GM18870 (cell line): Measurements from ENCODE around the gene SF3A1.

Experiments
- ATAC-seq: cut with Tn5 transposase; IDR thresholded peaks from one replicate; pipeline ENCODE4 v1.9.1; 2021; ENCODE audit warnings: moderate library complexity; ENCODE audit not compliant: unreplicated experiment

Gene SF3A1

GRCh38 chr22:30289141-30289979, 67.3 kb downstream of the SF3A1 start, which contains the start of gene CASTOR1:
Gene CASTOR1 (minus strand): TSS chr22:30289505. CDS start chr22:30289497, 8 bp downstream.
- ATAC-seq, result peak; percentile 48

GRCh38 chr22:30288419-30289140, 68.1 kb downstream of the SF3A1 start:
- ATAC-seq, result no peak

- ATAC-seq, result no peak
Observed at GRCh38 chr22:30287648-30288418, 68.9 kb downstream of the SF3A1 start.

GRCh38 chr22:30286813-30287647, 69.7 kb downstream of the SF3A1 start:
- ATAC-seq, result no peak

GRCh38 chr22:30286331-30286730, 70.4 kb downstream of the SF3A1 start:
- no peak for ATAC-seq

GRCh38 chr22:30285846-30286200, 70.9 kb downstream of the SF3A1 start:
- ATAC-seq, result no peak

- ATAC-seq, result no peak
Observed at GRCh38 chr22:30285176-30285845, 71.4 kb downstream of the SF3A1 start.

GRCh38 chr22:30284666-30285065, 72.0 kb downstream of the SF3A1 start:
- no peak for ATAC-seq

GRCh38 chr22:30284172-30284571, 72.5 kb downstream of the SF3A1 start:
- no peak for ATAC-seq

- ATAC-seq, result no peak
Observed at GRCh38 chr22:30283342-30283741, 73.4 kb downstream of the SF3A1 start.

GRCh38 chr22:30282616-30283046, 74.1 kb downstream of the SF3A1 start:
- no peak for ATAC-seq
